Measurements from ENCODE around the gene TRPM1.

Gene TRPM1

GRCh38 chr15:31082771-31083369 is 18.7 kb downstream of the TRPM1 start:
- DNase-seq (ENCODE audit: low spot score): no peak

- no peak for DNase-seq (ENCODE audit: low spot score)
These were observed 19.8 kb downstream of the TRPM1 start for GRCh38 chr15:31081588-31082250.

- no peak for DNase-seq (ENCODE audit: low spot score)
These were observed 20.5 kb downstream of the TRPM1 start for GRCh38 chr15:31081056-31081455.

DNA sequence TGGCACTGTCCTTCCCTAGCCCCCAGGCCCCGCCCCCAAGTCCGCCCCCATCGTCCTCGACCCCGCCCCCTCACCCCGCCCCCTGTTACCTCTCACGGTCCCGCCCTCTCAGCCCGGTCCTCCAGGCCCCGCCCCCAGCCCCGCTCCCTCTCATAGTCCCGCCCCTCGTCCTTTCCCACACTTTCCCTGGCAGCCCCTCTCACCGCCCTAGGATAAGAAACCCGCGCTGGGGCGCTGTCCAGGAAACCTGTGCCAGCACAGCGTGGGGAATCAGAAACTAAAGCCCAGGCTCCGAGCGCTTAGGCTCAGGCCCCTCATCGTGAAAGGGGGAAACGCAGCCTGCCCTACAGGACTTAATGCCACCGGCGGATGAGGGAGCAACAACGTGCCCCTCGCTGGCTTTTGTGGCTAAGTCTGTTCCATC is 20.9 kb downstream of the TRPM1 start:
- DNase-seq (ENCODE audit: low spot score): peak; percentile 23

- no peak for DNase-seq (ENCODE audit: low spot score)
These were observed 22.0 kb downstream of the TRPM1 start for GRCh38 chr15:31079519-31079918.

DNA sequence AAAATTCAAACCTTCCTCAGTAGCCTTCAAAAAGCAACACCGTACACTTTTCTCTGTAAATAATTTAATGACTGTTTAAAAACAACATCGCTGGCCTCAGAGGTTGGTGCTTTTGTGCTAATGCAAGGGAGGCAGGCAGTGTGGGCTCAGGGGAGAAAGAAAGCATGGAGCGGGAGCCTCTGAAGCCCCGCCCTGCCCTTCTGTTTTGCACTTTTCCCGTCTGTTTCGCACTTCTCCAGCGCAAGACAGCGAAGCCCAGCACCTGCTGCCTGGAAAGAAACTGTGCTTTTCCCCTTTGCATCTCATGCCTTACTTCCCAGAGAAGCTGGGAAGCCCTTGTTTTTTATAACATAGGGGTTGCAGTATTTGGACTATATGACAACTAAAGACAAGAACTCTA is 23.1 kb downstream of the TRPM1 start:
- DNase-seq (ENCODE audit: low spot score): no peak

- DNase-seq (ENCODE audit: low spot score): no peak
These were observed 23.6 kb downstream of the TRPM1 start for GRCh38 chr15:31077941-31078340.

GRCh38 chr15:31077181-31077580 is 24.3 kb downstream of the TRPM1 start:
- no peak for DNase-seq (ENCODE audit: low spot score)

DNA sequence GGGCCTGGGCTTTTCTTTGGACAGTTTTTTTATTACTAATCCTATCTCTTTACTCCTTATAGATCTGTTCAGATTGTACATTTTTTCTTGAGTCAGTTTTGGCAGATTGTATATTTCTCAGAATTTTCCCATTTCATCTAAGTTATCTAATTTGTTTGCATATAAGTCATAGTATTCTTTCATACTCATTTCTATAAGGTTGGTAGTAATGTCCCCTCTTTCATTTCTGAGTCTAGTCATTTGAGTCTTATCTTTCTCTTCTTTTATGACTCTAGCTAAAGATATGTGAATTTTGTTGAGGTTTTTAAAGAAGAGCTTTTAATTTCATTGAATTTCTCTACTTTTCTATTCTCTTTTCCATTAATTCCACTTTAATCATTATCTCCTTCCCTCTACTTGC is 27.2 kb downstream of the TRPM1 start:
- DNase-seq (ENCODE audit: low spot score): no peak

GRCh38 chr15:31070867-31071266 is 30.7 kb downstream of the TRPM1 start:
- no peak for DNase-seq (ENCODE audit: low spot score)

GRCh38 chr15:31069360-31070000 is 32.0 kb downstream of the TRPM1 start:
- no peak for DNase-seq (ENCODE audit: low spot score)

DNA sequence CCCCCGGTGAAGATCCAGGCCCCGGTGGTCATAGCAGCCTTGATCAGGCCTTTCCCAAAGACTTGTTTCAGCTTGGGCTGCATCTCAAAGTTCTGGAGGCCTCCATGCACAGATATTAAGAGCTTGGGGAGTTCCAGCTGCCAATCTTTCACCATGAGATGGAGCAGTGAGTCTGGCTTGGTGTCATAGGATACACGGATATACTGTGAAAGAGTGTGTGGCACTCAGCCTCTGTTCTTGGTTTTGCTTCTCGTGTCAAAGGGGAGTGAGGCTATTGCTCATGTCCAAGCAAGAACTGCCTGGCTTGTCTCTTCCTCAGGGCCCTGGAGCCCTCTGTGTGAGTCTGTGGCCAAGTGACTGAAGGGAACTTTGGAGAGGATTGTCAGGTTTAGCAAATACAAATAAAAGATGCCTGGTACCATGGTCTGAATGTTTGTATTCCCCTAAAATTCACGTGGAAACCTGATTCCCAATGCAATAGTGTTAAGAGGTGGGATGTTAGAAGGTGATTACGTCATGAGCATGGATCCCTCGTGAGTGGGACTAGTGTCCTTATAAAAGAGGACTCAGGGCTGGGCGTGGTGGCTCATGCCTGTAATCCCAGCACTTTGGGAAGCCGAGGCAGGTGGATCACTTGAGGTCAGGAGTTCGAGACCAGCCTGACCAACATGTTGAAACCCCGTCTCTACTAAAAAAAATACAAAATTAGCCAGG is 33.5 kb downstream of the TRPM1 start:
- no peak for DNase-seq (ENCODE audit: low spot score)

DNA sequence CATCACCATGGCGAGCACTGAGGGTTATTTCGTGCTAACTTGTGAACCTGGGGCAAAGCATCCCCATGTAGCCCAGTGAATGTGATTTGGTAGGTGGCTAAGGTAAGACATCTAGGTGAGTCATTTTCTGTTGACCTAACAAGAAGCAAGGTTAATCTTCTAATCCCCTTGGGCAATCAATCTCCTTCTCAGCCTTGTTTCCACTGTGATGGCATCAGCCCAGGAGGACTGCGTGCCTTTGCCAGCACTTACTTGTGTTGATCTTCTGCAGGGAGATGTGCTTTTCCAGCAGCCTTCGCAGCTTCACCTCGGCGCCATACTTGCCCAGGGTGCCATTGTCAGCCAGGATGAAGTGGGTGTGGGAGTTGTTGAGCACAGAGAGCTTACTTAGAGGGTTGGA is 35.7 kb downstream of the TRPM1 start:
- DNase-seq (ENCODE audit: low spot score): no peak

DNA sequence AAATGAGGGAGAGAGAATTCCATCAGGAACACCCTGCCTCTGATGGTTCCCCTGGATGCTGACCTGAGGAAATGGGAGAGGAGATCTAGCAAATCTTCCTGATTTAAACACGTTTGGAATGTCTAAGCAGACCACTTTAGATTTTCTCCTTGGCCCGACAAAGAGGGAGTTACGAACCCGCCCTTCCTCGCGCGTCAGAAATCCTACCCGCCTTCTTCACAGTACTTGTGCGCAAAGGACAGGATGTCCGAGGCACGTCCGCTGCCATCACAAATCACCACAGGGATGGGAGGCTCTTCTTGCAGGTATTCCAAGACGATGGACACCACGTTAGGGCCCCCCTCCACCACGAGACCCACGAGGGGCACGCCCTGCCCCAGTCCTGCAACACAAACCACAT is 38.6 kb downstream of the TRPM1 start:
- DNase-seq (ENCODE audit: low spot score): no peak

GRCh38 chr15:31062310-31062847 is 39.1 kb downstream of the TRPM1 start:
- DNase-seq (ENCODE audit: low spot score): no peak

DNA sequence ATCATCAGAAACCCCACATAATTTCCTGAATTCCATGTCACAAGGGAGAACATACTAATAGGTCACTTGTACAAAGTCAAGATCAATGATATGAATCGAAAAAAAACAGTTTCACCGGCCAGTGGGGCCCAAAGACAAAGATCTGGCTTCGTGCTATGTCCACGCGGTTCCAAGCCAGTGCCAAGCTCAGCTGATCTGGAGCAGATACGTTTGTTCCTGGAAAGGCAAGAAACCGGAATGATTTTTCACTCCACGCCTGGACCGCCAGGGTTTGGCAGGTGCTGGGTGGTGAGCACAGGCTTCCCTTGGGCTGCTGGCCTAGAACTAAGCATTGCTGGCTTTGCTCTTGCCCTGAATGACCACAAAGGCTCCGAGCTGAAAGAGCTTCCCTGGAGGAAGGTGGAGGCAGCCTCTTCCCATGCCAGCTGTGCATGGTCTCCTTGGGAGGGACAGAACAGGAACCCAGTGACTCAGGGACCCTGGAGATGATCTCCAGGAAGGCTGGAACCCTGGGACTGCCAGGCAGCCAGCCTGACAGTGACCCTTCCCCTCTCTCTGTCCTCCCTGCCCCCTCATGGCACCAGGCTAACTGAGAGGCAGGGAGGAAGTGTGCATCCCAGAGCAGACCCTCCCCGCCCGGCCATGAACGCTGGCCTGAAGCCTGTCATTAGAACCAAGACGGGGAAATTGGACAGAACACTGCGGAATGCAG is 40.9 kb downstream of the TRPM1 start:
- DNase-seq (ENCODE audit: low spot score): no peak

DNA sequence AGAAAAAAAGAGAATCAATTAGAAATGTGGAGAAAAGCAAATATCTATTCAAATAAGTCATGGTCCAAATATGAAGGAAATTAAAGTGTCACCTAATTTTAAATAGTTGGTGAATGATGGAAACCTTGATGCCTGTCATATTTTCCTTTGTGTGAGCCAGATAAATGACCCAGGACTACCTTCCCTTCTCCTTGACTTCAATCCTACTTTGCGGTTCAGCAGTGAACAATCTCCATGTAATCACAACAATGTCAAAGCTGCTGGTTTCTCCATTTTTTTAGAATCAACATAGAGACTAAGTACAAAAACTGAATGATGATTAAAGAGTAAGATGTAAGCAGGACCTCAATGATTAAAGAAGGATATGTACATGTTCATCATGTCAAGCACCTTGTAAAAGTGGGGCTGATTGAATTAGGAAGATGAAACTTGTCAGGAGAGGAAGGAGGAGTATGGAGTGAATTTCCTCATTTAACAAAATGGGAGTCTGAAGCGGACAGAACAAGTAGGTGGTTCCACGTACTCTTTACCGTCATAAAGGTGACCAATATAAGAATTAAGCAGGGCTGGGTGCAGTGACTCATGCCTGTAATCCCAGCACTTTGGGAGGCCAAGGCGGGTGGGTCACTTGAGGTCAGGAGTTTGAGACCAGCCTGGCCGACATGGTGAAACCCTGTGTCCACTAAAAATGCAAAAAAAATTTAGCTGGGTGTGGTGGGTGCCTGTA is 43.1 kb downstream of the TRPM1 start:
- DNase-seq (ENCODE audit: low spot score): no peak

DNA sequence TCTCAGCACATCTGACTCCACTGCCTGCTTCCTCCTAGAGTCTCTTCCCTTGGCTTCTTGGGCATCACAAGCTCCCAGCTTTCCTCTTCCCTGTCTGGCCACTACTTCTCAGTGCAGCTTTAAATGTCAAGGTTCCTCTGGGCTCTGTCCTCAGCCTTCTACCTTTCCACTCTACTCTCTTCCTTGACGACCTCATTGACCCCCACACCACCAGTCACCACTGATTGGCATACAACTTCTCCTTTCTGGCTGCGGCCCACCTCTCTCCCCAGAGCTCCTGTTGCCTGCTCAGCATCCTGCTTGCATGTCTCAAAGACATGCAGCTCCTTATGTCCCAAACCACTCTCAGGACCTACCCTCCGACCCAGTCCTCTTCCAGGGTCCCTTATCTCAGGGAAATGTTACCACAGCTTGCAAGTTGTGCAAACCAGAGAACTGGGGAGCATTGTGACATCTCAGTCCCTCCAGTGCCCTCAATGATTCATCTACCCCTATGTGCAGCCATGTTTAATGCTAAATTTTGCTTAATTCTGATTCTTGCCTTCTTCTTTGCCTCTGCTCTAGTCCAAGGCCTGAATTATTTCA is 49.9 kb downstream of the TRPM1 start:
- no peak for DNase-seq (ENCODE audit: low spot score)

GRCh38 chr15:31050953-31051352 is 50.6 kb downstream of the TRPM1 start:
- DNase-seq (ENCODE audit: low spot score): no peak

GRCh38 chr15:31049682-31050615 is 51.6 kb downstream of the TRPM1 start:
- no peak for DNase-seq (ENCODE audit: low spot score)
